Forelimb muscle (tissue), 1 donor: Measurements from ENCODE around the gene SLC6A19. TPM values are rescaled to one million over a fixed set of nuclear protein-coding genes. Genes with fewer than 3 reads are reported as not detected.
"Not testable (repeated sequence)": the region's sequence is repeated elsewhere in the genome, so short reads cannot be mapped to it uniquely, and the experiment has no call there.

ENCODE experiments used
- DNase-seq: peaks from one replicate; pipeline ENCODE4 v3.0.0-alpha.2; 2013; ENCODE audit warnings: low read depth
- polyA plus RNA-seq: library from polyadenylated mRNA; unstranded; fragments of 120-200 nt; gene quantifications from one replicate; pipeline ENCODE4 v1.2.1, GENCODE V29; 2013; ENCODE audit not compliant: insufficient read length

Gene SLC6A19
- polyA plus RNA-seq, 1 donor, result not detected

- DNase-seq, result no peak
Observed at GRCh38 chr5:1265461-1266455, 64.4 kb downstream of the SLC6A19 start.

- DNase-seq, result no peak
Observed at GRCh38 chr5:1266791-1267190, 65.4 kb downstream of the SLC6A19 start.

- DNase-seq, result not testable (repeated sequence)
Observed at GRCh38 chr5:1267464-1267863, 66.1 kb downstream of the SLC6A19 start.

DNA sequence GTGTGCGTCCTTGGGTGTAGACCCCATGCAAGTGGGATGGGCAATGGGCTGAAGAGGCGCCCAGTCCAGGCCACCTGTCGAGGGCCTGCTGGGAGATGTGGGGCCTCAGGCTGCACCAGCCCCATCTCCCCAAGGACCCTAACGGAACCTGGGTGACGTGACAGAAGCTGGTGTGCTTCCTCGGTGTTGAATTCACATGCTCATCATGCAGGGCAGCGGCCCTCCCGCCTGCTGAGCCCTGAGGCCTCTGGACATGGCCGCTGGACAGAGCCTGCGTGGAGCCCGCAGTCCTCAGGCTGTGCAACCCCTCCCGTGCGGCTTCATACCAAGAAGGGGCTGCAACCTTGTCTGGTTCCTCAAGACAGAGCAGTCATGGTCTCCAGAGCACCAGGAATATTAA, 66.7 kb downstream of the SLC6A19 start:
- DNase-seq, result no peak

- DNase-seq, result no peak
Observed at GRCh38 chr5:1268666-1269065, 67.3 kb downstream of the SLC6A19 start.

GRCh38 chr5:1270426-1270825, 69.0 kb downstream of the SLC6A19 start:
- no peak for DNase-seq

- DNase-seq, result no peak
Observed at GRCh38 chr5:1270933-1271914, 69.8 kb downstream of the SLC6A19 start.

GRCh38 chr5:1272201-1272600, 70.8 kb downstream of the SLC6A19 start:
- no peak for DNase-seq

- DNase-seq, result no peak
Observed at GRCh38 chr5:1273745-1274144, 72.3 kb downstream of the SLC6A19 start.

DNA sequence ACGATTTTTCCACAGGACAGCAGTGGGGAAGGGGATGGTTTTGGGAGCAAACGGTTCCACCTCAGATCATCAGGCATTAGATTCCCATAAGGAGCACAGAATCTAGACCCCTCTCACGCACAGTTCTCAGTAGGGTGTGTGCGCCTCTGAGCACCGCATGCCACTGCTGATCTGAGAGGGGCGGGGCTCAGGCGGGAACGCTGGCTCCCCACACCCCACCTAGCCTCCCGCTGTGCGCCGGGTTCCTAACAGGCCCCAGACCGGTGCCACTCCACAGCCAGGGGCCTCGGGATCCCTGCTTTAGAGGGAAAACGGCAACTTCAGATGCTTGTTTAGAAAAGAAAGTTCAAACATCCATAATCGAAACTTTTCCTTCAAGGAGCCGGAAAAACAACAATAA, 73.1 kb downstream of the SLC6A19 start:
- DNase-seq, result no peak

Other genes starting within 250 kb of the SLC6A19 start
- gene NKD2, start 192.8 kb upstream of the SLC6A19 start, polyA plus RNA-seq, result 2.4 TPM
- gene SLC12A7, start 89.5 kb upstream of the SLC6A19 start, polyA plus RNA-seq, result 8.0 TPM
- gene SLC6A18, start 23.8 kb downstream of the SLC6A19 start, polyA plus RNA-seq, result not detected
- not detected for gene TERT, start 93.5 kb downstream of the SLC6A19 start, polyA plus RNA-seq
- 45.5 TPM for gene CLPTM1L, start 143.5 kb downstream of the SLC6A19 start, polyA plus RNA-seq
- not detected for gene SLC6A3, start 243.8 kb downstream of the SLC6A19 start, polyA plus RNA-seq